ENCODE results near the gene PRRC2B. TPM values are rescaled to one million over a fixed set of nuclear protein-coding genes. Genes with fewer than 3 reads are reported as not detected.
"Not testable (repeated sequence)": the region's sequence is repeated elsewhere in the genome, so short reads cannot be mapped to it uniquely, and the experiment has no call there.

PRRC2B gene
- total RNA-seq, 1 donor from 2014 or later = 118 TPM

GRCh38 chr9:131436376-131436775 is 42.5 kb downstream of the PRRC2B start:
- DNase-seq = no peak

- no peak for DNase-seq
Measured at GRCh38 chr9:131436865-131437271, 43.0 kb downstream of the PRRC2B start.

GRCh38 chr9:131438190-131438589 is 44.3 kb downstream of the PRRC2B start:
- DNase-seq = no peak

GRCh38 chr9:131439224-131439623 is 45.3 kb downstream of the PRRC2B start:
- DNase-seq = no peak

- no peak for DNase-seq
Measured at GRCh38 chr9:131441441-131441840, 47.6 kb downstream of the PRRC2B start.

GRCh38 chr9:131442351-131442750 is 48.5 kb downstream of the PRRC2B start:
- DNase-seq = no peak

GRCh38 chr9:131443648-131444047 is 49.8 kb downstream of the PRRC2B start:
- no peak for DNase-seq

GRCh38 chr9:131446276-131446675 is 52.4 kb downstream of the PRRC2B start:
- DNase-seq = no peak

- peak; percentile 11 for DNase-seq
Measured at GRCh38 chr9:131447148-131447547, 53.3 kb downstream of the PRRC2B start.

- no peak for DNase-seq
Measured at GRCh38 chr9:131447600-131447999, 53.7 kb downstream of the PRRC2B start.

GRCh38 chr9:131448818-131449217 is 54.9 kb downstream of the PRRC2B start:
- DNase-seq = no peak

- no peak for DNase-seq
Measured at GRCh38 chr9:131449276-131449675, 55.4 kb downstream of the PRRC2B start.

GRCh38 chr9:131454028-131454427 is 60.1 kb downstream of the PRRC2B start:
- no peak for DNase-seq

GRCh38 chr9:131455655-131456054 is 61.8 kb downstream of the PRRC2B start:
- DNase-seq = not testable (repeated sequence)

- DNase-seq = no peak
Measured at GRCh38 chr9:131457746-131458145, 63.9 kb downstream of the PRRC2B start.

GRCh38 chr9:131459056-131459455 is 65.2 kb downstream of the PRRC2B start:
- DNase-seq = no peak

- no peak for DNase-seq
Measured at GRCh38 chr9:131461166-131461565, 67.3 kb downstream of the PRRC2B start.

- DNase-seq = no peak
Measured at GRCh38 chr9:131464354-131465000, 70.6 kb downstream of the PRRC2B start.

GRCh38 chr9:131465401-131465800 is 71.5 kb downstream of the PRRC2B start:
- DNase-seq = no peak

- no peak for DNase-seq
Measured at GRCh38 chr9:131467214-131467935, 73.5 kb downstream of the PRRC2B start.

- no peak for DNase-seq
Measured at GRCh38 chr9:131468031-131468430, 74.1 kb downstream of the PRRC2B start.

GRCh38 chr9:131469356-131469755 is 75.5 kb downstream of the PRRC2B start:
- DNase-seq = no peak

- DNase-seq = no peak
Measured at GRCh38 chr9:131469951-131470350, 76.1 kb downstream of the PRRC2B start.

GRCh38 chr9:131470581-131470991 is 76.7 kb downstream of the PRRC2B start:
- DNase-seq = no peak

All from occipital lobe (tissue), 2 donors.